Caki2 (cell line): ENCODE results near the gene TBC1D20. TPM values are rescaled to one million over a fixed set of nuclear protein-coding genes. Genes with fewer than 3 reads are reported as not detected.
A peak's percentile ranks its signal among the peaks of the same experiment; 100 is the strongest.
"Not testable (repeated sequence)": the region's sequence is repeated elsewhere in the genome, so short reads cannot be mapped to it uniquely, and the experiment has no call there.

Source experiments
- DNase-seq: peaks from one replicate; pipeline ENCODE4 v3.0.0-alpha.2; 2015; ENCODE audit warnings: low read depth
- in situ Hi-C: cut with HindIII; loops from 2 replicates; pipeline ENCODE4 v1.10.0; 2016; ENCODE audit warnings: low sequenced_read_pairs, low pct_unique_long_range_greater_than_20kb, mixed read lengths
- total RNA-seq: library from RNA; depleted of rRNA; stranded (reverse); fragments of >200 nt; shearing (Covaris generic); gene quantifications from 2 replicates; pipeline ENCODE4 v1.2.3, GENCODE V29; 2014; ENCODE audit warnings: low replicate concordance

Gene TBC1D20
- total RNA-seq, 1 experiment from 2014 or later: 20.0 TPM

DNA sequence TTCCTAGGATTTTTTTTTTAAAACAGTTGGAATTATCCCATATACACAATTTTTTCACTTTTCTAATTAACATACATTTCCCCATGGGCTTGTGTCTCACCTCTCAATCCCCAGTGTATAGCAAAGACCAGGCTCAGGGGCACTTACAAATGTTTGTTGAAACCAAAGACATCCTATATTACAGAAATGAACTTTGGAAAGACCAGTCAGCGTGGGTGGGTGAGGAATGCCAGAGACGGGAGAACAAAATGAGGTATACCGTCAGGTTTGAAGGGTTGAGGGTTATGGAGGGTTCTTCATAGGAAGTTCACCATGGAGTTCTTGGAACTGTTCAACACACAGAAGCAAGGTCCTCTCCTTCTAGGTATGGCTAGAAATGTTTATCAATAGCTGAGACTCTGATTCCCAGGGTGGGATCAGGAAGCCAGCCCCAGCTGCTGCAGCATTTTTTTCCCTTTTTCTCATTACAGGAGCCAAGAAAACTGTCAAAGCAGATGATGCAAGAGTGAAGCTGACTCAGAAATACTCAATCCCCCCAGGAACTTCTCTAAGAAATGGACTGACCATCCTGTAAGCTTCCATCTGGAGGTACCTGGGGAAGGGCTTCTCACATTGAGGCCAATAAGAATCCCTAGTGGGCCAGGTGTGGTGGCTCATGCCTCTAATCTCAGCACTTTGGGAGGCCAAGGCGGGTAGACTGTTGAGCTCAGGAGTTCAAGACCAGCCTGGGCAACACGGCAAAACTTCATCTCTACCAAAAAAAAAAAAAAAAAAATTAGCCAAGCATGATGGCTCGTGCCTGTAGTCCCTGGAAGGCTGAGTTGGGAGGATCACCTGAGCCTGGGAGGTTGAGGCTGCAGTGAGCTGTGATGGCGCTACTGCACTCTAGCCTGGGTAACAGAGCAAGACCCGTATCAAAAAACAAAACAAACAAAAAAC is 15.9 kb upstream of the TBC1D20 start:
- in situ Hi-C loops: no loop called here

DNA sequence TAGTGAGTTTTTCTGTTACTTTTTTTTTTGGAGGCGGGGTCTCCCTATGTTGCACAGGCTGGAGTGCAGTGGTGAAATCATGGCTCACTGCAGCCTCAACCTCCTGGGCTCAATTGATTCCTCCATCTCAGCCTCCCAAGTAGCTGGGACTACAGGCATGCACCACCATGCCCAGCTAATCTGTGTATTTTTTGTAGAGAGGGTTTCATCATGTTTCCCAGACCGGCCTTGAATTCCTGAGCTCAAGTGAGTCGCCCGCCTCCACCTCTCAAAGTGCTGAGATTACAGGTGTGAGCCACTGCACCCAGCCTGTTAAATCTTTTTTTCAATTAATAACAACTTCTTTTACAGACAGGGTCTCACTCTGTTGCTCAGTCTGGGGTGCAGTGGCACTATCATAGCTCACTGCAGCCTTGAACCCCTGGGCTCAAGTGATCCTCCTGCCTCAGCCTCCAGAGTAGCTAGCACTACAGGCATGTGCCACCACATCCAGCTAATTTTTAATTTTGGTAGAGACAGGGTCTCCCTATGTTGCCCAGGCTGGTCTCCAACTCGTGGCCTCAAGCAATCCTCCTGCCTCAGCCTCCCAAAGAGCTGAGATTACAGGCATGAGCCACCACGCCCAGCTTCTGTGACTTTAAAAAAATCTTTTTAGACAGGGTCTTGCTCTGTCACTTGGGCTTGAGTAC is 14.4 kb upstream of the TBC1D20 start:
- in situ Hi-C loops, DNase-seq: not testable (repeated sequence)

More for the DNA sequence above, 15.9 kb upstream of the TBC1D20 start:
- no peak for DNase-seq

DNA sequence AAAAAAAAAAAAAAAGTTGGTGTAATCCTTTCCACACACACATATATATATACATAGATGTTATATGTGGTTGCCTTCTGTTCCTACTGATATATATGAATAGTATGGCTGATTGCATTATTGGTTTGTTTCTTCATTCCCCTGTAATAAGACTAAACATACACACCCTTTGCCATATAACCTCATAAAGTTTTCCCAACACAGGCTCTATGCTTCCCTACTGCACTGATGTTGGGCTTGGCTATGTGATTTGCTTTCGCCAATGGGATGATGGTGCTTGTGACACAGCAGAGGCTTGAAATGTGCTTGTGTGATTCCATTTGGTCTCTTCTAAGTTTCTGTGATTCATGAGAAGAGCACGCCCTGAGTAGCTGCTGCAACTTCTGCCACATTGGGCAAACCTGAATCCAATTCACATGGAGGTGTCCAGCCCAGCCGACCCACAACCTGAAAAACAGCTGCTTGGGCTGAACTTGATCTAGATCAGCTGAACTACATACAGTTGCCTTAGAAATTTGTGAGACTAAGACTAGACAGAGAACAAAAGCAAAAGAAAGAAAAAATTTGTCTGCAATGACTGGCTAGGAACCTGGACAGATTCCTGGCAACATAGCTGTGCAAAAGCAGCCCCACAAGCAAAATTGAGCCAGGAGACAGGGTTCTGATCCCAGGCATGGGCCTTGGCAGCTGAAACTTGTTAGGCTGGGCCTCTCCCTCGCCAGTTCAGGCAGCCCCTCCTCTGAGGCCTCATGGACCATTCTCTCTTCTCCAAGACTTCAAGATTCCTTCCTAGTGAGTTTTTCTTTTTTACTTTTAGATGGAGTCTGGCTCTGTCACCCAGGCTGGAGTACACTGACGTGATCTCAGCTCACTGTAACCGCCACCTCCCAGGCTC is 13.4 kb upstream of the TBC1D20 start:
- no peak for DNase-seq
- in situ Hi-C loops: no loop called here

- DNase-seq: no peak
- in situ Hi-C loops: no loop called here
These were observed 12.2 kb upstream of the TBC1D20 start for GRCh38 chr20:474581-474980.

- no peak for DNase-seq
- in situ Hi-C loops: no loop called here
These were observed 10.6 kb upstream of the TBC1D20 start for GRCh38 chr20:472889-473292.

DNA sequence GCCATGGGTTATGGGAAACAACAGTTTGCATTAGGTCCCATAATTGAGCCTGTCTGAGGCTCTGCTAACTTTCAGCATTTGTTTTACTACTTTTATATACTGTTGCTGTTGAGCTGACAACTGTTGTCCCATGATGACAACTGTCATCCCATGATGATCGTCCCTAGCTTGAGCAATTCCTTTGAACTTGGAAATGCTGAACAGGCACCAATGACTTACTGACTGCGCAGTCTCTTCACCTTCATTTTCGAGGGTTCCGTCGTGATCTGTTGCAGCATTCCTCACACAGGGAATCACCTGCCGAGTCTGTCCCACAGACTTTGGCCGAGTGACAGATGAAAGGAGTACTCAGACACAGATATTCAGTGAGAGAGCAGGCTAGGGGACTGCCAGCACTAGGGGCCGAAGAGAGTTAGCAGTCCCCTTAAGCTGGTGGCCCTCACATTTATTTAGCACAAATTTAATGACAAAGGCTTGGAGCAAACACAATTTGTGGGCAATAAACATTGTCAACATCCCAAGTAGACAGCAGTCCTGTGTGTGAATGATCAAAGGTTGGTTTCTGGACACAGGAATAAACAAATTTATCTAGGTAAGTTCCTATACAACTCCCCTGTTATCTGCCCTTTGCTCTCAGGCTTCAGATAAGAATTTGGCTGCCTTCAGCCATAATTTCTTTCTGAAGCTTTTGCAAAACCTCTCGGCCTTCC is 10.0 kb upstream of the TBC1D20 start:
- in situ Hi-C loops: no loop called here
- no peak for DNase-seq

GRCh38 chr20:469746-470490 is 7.6 kb upstream of the TBC1D20 start:
- no peak for DNase-seq
- in situ Hi-C loops: no loop called here

DNA sequence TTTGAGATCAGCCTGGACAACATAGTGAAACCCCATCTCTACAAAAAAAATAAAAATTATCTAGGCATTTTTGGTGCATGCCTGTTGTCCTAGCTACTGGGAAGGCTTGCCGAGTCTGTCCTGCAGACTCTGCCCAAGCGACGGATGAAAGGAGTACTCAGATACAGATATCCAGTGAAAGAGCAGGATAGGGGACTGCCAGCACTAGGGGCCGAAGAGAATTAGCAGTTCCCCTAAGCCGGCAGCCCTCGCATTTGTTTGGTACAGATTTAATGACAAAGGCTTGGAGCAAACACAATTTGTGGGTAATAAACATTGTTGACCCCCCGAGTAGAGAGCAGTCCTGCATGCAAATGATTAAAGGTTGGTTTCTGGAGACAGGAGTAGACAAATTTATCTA is 5.4 kb upstream of the TBC1D20 start:
- in situ Hi-C loops: no loop called here
- no peak for DNase-seq

DNA sequence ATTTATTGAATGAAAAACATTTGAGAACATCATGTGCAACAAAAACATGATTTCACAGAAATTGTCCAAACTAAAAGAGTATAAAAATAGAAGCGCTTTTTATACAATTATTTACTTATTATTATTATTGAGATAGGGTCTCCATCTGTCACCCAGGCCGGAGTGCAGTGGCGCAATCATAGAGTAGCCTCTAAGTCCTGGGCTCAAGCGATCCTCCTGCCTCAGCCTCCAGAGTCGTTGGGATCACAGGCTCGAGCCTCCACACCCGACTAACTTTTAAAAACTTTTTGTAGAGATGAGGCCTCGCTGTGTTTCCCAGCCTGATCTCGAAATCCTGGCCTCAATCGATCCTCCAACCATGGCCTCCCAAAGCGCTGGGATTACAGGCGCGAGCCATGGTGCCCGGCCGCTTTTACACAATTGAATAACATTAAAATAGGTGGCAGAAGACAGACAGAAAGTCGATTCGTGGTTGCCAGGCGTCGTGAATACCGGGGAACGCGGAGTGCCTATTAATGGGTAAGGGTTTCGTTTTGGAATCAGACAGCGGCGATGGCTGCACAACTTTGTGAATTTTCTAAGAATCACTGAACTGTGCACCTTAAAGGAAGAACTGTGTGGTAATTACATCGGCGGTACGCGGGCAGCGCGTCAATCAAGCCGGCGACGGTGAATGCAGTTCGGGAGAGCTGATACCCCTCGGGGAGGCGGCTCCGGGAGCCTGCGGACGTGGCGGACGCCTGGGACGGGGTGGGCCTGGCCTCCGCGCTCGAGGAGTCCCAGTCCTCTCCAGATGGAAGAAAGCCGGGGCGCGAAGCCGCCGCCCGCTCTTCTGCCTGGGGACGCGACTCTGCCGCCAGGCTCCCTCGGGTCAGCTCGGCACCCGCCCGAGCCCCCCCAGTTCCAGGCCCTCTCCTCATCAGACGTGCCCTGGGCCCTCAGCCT is 807 bp downstream of the TBC1D20 start:
- in situ Hi-C loops: no loop called here
- peak; percentile 42 for DNase-seq

- DNase-seq: no peak
- in situ Hi-C loops: no loop called here
These were observed 1.6 kb downstream of the TBC1D20 start for GRCh38 chr20:460707-461106.

DNA sequence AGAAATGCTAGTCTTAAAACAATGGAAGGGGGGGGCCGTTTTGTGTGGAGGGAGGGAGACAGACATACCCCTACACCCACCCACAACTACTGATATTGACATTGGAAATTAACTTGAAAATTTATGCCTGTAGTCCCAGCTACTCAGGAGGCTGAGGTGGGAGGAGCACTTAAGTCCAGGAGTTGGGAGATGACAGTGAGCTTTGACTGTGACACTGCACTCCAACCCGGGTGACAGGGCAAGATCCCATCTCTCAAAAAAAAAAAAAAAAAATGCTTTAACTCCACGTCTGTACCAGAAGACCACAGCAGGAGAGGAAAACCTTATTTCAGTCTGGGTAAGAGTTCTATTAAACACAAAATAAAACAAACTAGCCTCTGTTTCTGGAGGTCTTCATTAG is 2.2 kb downstream of the TBC1D20 start:
- in situ Hi-C loops: no loop called here

GRCh38 chr20:458776-459175 is 3.6 kb downstream of the TBC1D20 start:
- in situ Hi-C loops: no loop called here
- DNase-seq: no peak

More for the DNA sequence above, 2.2 kb downstream of the TBC1D20 start:
- no peak for DNase-seq

DNA sequence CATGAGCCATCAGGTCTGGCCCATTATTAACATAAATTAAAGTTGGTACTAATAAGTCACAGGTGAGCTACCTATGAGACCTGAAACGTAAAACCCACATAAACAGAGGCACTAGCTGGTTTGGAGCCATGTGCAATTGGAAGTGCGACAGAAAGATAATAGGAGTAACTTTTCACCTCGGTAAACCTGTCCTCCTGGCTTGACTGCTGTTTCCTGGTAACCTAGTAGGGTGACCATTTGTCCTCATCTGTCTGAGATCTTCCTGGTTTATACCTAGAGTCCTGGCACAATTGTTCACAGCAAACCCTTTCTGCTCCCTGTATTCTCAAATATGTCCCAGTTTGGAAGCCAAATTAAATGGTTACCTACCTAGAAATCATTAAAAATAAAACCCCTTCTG is 7.4 kb downstream of the TBC1D20 start:
- in situ Hi-C loops: no loop called here
- no peak for DNase-seq

- in situ Hi-C loops, DNase-seq: not testable (repeated sequence)
These were observed 10.3 kb downstream of the TBC1D20 start for GRCh38 chr20:452021-452420.

GRCh38 chr20:445514-446336 is 16.6 kb downstream of the TBC1D20 start:
- in situ Hi-C loops: no loop called here

More at GRCh38 chr20:445514-446336, 16.6 kb downstream of the TBC1D20 start:
- DNase-seq: no peak
